ENCODE results near the gene ASIC1.

DNA sequence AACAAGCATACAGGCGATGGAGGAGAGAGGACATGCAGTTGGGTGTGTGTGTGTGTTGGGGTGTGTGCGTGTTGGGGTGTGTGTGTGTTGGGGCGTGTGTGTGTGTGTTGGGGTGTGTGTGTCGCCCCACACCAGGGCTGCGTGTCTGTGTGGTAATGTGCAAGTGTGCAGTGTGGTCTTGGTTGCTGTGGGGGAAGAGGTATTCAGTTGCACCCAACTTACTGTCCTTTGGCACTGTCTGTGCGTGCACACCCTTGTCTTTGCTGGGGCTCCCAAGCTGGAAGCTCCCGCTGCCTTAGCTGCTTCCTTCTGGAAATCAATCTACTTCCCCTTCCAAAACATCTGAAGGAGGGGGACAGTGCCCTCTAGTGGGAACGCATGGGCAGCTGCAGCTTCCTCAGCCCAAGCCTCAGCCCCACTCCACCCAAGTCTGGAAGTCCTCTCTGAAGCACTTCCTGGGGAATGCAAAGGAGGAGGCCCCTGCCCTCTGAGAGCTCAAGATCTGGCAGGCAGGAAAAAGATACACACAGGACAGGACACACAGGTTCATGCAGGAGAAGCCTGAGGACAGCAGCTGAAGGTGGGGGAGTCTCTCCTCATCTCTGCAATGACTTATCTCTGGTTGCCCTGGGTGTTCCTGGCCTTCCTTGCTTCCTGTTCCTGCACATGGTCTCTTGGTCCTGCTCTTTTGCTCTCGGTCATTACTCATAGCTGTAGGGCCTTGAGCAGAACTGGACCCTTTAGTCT is 13.1 kb downstream of the ASIC1 start:
- TF ChIP-seq, protein P1, sequence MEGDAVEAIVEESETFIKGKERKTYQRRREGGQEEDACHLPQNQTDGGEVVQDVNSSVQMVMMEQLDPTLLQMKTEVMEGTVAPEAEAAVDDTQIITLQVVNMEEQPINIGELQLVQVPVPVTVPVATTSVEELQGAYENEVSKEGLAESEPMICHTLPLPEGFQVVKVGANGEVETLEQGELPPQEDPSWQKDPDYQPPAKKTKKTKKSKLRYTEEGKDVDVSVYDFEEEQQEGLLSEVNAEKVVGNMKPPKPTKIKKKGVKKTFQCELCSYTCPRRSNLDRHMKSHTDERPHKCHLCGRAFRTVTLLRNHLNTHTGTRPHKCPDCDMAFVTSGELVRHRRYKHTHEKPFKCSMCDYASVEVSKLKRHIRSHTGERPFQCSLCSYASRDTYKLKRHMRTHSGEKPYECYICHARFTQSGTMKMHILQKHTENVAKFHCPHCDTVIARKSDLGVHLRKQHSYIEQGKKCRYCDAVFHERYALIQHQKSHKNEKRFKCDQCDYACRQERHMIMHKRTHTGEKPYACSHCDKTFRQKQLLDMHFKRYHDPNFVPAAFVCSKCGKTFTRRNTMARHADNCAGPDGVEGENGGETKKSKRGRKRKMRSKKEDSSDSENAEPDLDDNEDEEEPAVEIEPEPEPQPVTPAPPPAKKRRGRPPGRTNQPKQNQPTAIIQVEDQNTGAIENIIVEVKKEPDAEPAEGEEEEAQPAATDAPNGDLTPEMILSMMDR (IDR thresholded peaks at IDR 0.05; ENCODE audit: low read length), result peak; percentile 96
- no peak for TF ChIP-seq EZH2 (IDR thresholded peaks at IDR 0.05; ENCODE audit: borderline replicate concordance, low read length)

All from OCI-LY1 (cell line).